HTERT RPE-1 (cell line): ENCODE results near the gene SIK3.
"Not testable (repeated sequence)": the region's sequence is repeated elsewhere in the genome, so short reads cannot be mapped to it uniquely, and the experiment has no call there.

ENCODE experiments used
- in situ Hi-C: fragments of 300-500 bp; cut with MboI; formaldehyde crosslinking; loops from 4 replicates; pipeline ENCODE4 v1.14.3; 2020; ENCODE audit warnings: low sequenced_read_pairs

SIK3 gene

GRCh38 chr11:116808262-116809175, 289.7 kb downstream of the SIK3 start:
- in situ Hi-C loops: no loop called here

- in situ Hi-C loops: no loop called here
Measured at GRCh38 chr11:116807601-116808261, 290.5 kb downstream of the SIK3 start.

GRCh38 chr11:116804001-116804400, 294.2 kb downstream of the SIK3 start:
- in situ Hi-C loops: no loop called here

GRCh38 chr11:116801662-116802061, 296.6 kb downstream of the SIK3 start:
- in situ Hi-C loops: not testable (repeated sequence)

- in situ Hi-C loops: no loop called here
Measured at GRCh38 chr11:116800610-116801009, 297.6 kb downstream of the SIK3 start.

- in situ Hi-C loops: no loop called here
Measured at GRCh38 chr11:116798368-116798767, 299.9 kb downstream of the SIK3 start.

GRCh38 chr11:116797816-116798215, 300.4 kb downstream of the SIK3 start:
- in situ Hi-C loops: no loop called here

- in situ Hi-C loops: no loop called here
Measured at GRCh38 chr11:116796548-116796947, 301.7 kb downstream of the SIK3 start.

- in situ Hi-C loops: no loop called here
Measured at GRCh38 chr11:116794851-116795250, 303.4 kb downstream of the SIK3 start.

- in situ Hi-C loops: no loop called here
Measured at GRCh38 chr11:116793772-116794097, 304.5 kb downstream of the SIK3 start.
